GM23338 (cell line): ENCODE results near the gene SBF2.

Experiments used
- CREB1 ChIP-seq: fragments of 250-450 bp; sonication (Bioruptor Pico); IDR thresholded peaks from 2 replicates; pipeline ENCODE4 v1.5.0; 2020; ENCODE audit warnings: low read depth, mild to moderate bottlenecking, moderate library complexity
- CTCF ChIP-seq, 2 experiments: fragments of 200-600 bp in 1 of 2; sonication (generic) in 1 of 2; conservative IDR thresholded peaks; 2 replicates each; pipeline versions ENCODE4 v1.5.1 to v1.6.1; 2016 to 2017; ENCODE audit warnings: antibody characterized with exemption in 2 of 2, low read depth in 2 of 2, mild to moderate bottlenecking in 2 of 2, moderate library complexity in 1 of 2
- ETS1 ChIP-seq: IDR thresholded peaks from 2 replicates; pipeline ENCODE4 v1.6.1; 2016; ENCODE audit warnings: antibody characterized with exemption
- EZH2 ChIP-seq: fragments of 200-600 bp; sonication (generic); IDR thresholded peaks from one replicate; pipeline ENCODE4 v1.8.0; 2017; ENCODE audit warnings: antibody characterized with exemption, mild to moderate bottlenecking, low read depth; ENCODE audit not compliant: unreplicated experiment
- EZH2phosphoT487 ChIP-seq: fragments of 200-600 bp; sonication (generic); IDR thresholded peaks from one replicate; pipeline ENCODE4 v1.8.1; 2018; ENCODE audit warnings: antibody characterized with exemption; ENCODE audit not compliant: unreplicated experiment
- POLR2AphosphoS5 ChIP-seq: IDR thresholded peaks from 2 replicates; pipeline ENCODE4 v1.6.1; 2016; ENCODE audit warnings: antibody characterized with exemption, low read depth
- ZNF331 ChIP-seq: fragments of 250-450 bp; sonication (Bioruptor Pico); IDR thresholded peaks from 2 replicates; pipeline ENCODE4 v1.5.0; 2020; ENCODE audit warnings: low read depth, mild to moderate bottlenecking, moderate library complexity
- ZNF462 ChIP-seq: fragments of 250-450 bp; sonication (Bioruptor Pico); IDR thresholded peaks from 2 replicates; pipeline ENCODE4 v1.5.0; 2020; ENCODE audit warnings: mild to moderate bottlenecking, moderate library complexity

- TF ChIP-seq POLR2AphosphoS5 (no peak), EZH2 (no peak), CTCF (conservative IDR thresholded peaks at IDR 0.05; ENCODE audit: low read depth in 2 of 2) (no peak), ZNF462 (CRISPR knock-in tag) (no peak), ETS1 (no peak), CREB1 (CRISPR knock-in tag) (no peak), ZNF331 (CRISPR knock-in tag) (no peak), EZH2phosphoT487 (no peak)
These were observed 467.6 kb downstream of the SBF2 start for GRCh38 chr11:9826390-9826789.
